Right renal cortex interstitium (tissue), 3 donors: ENCODE data around the gene MEIS3. TPM values are rescaled to one million over a fixed set of nuclear protein-coding genes. Genes with fewer than 3 reads are reported as not detected.

Source experiments
- DNase-seq, 3 donors: peaks; one replicate each; pipeline ENCODE4 v3.0.0-alpha.2; 2013; ENCODE audit warnings: low read depth in 3 of 3, low spot score in 2 of 3
- polyA plus RNA-seq, 3 donors: library from polyadenylated mRNA; unstranded; fragments of 120-200 nt; gene quantifications; one replicate each; pipeline ENCODE4 v1.2.1, GENCODE V29; 2013; ENCODE audit not compliant: insufficient read length in 3 of 3

MEIS3 gene
- polyA plus RNA-seq, 3 donors: 15.3 to 19.2 (median 17.9) TPM

DNA sequence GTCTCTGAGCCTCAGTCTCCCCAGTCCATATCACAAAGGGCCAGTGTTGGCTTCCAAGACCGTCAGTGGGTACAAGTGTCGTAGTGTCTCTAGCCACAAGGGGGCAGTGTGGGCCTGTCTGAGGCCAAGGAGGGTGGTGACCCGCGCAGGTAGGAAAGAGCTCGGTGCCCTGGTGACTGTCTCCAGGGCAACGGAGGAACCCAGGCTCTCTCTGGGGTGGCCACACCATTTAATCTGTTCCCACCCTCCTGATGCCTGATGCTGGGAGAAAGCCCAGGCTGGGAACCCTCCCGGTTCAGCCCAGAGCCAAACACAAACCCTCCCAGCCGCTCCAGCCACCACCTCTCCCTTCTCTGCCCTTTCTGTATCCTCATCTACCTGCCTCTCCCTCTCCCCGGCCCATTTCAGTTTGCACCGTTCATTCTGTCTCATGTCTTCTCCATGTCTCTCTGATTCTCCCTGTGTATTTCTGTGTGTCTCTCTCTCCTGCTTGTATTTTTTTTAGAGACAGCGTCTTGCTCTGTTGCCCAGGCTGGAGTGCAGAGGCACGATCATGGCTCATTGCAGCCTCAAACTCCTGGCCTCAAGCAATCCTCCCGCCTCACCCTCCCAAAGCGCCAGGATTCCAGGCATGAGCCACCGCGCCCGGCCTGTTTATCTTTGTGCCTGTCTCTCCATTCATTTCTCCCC is 17.5 kb upstream of the MEIS3 start:
- no peak for DNase-seq

DNA sequence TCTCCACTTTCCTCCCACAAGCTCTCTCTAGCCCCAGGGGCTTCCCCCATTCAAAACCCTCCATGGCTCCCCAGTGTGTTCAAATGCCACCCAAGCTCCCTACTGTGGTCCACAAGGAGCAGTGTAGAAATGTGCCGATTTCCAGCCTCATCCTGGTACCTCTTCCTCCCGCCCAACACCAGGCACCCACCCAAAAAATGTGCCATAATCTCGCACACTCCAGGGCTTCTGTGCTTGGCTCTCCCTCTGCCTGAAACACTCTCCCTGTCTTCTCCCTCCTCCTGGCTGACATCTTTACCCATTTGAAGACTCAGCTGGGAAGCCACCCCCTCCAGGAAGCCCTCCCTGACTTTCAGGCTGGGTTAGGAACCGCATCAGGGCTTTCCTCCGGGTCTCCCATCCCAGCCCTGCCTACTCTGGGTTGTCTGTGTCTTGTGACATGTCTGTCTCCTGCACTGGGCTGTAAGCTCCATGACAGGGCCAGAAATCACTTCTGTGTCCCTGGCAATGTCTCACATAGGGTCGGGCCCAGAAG is 16.6 kb upstream of the MEIS3 start:
- DNase-seq: no peak

DNA sequence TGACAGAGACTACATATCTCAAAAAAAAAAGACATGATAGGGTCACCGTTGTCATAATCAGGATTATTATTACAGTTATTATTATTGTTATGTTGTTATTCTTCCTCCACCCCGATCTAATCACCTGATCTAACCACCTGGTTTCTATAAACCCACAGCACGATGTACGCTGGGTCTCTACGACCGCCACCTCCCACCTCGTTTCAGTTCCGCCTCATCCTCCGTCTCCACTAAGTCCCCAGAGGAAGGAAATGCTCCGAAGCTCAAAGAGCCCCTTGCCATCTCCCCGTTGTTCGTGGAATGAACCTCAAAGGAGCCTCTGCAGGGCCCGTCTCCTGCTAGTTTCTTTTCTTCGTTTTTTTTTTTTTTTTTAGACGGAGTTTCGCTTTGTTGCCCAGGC is 15.9 kb upstream of the MEIS3 start:
- DNase-seq: no peak

DNA sequence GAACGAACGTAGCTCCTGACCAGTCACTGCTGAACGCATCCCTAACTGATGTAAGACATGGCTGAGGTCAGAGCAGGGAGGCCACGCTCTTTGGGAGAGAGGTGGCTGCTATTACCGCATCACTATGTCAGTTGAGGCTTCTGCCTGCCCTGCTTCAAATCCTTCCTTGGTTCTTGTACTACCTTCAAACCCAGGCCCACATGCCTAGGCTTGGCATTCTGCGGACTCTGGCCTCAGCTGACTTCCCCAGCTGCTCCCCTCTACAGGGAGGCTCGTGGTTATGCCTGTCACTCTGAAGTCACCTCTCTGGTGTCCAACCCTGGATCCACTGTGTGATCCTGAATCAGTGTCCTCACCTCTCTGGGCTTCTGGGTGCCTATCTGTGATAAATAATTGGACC is 14.8 kb upstream of the MEIS3 start:
- no peak for DNase-seq

DNA sequence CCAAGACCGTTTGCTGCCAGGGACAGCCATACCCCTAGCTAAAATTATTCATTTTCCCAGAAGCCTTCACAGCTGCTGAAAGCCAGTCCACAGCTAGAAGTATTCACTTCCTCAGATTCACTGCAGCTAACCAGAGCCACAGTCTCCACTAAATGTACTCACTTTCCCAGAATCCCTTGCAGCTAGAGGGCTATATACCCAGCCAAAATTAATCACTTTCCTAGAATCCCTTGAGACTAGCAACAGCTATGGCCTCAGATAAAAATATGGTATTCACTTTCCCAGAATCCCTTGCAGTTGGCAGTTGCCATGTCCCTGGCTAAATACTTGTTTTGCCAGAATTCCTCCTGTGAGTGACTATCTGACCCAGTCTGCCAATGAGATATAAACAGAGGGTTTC is 13.8 kb upstream of the MEIS3 start:
- DNase-seq: no peak

DNA sequence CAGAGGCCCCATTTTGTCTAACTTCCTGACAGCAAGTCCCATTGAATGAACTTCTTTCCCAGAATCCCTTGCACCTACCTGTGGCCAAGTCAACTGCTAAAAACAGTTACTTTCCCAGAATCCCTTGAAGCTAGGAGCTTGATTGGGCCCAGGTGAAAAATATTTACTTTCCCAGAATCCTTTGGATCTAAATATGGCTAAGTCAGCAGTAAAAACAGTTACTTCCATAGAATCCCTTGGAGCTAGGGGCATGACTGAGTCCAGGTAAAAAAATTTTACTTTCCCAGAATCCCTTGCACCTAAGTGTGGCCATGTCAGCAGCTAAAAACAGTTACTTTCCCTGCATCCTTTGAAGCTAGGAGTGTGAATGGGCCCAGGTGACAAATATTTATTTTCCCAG is 13.2 kb upstream of the MEIS3 start:
- no peak for DNase-seq

DNA sequence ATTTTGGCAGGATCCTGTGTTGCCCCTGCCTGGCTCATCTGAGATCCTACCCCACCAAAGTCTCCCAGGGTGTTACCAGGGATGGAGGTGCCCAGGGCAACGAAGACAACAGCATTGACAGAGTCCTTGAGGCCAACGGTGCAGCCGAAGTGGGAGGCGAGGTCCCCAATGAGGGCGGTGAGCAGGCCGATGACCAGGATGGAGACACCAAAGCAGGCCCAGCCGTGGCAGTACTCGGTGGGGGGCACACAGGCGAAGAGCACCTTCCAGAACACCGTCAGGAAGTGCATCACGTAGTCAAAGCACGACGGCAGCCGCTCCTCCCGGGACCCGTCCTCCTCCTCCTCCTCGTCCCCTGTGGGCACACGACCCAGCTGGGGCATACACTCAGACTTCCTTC is 12.8 kb upstream of the MEIS3 start:
- no peak for DNase-seq

DNA sequence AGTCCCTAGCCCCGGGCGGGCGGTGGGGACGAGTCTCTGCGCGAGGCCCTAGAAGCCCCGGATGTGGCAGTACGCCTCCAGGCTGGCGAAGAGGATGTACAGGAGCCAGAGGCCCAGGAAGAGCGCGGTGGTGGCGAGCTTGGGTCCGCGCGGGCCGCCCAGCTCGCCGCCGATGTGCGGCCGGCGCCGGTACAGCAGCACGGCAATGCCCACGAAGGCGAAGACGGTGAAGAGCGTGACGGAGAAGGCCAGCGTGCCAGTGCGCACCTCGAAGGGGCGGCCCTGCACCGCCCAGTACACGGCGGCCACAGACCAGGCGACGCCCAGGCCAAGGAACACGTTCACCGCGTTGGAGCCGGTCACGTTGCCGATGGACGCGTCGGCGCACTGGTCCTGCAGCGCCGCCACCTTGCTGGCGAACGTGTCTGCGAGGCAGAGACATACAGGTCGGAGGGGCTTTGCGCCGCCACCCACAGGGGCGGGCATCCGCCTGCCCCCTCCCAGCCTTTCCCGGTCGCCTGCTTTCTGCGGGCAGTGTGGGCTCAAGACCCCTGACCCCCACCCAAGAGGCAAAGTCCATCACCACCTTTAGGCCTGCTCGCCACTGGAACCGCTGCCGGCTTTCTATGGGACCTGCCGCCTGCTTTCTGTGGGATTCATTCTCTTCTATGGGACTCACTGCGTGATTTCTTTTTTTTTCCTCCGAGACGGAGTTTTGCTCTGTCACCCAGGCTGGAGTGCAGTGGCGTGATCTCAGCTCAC is 10.9 kb upstream of the MEIS3 start:
- DNase-seq: no peak

- DNase-seq: no peak
Measured at GRCh38 chr19:47429140-47429793, 9.9 kb upstream of the MEIS3 start.

DNA sequence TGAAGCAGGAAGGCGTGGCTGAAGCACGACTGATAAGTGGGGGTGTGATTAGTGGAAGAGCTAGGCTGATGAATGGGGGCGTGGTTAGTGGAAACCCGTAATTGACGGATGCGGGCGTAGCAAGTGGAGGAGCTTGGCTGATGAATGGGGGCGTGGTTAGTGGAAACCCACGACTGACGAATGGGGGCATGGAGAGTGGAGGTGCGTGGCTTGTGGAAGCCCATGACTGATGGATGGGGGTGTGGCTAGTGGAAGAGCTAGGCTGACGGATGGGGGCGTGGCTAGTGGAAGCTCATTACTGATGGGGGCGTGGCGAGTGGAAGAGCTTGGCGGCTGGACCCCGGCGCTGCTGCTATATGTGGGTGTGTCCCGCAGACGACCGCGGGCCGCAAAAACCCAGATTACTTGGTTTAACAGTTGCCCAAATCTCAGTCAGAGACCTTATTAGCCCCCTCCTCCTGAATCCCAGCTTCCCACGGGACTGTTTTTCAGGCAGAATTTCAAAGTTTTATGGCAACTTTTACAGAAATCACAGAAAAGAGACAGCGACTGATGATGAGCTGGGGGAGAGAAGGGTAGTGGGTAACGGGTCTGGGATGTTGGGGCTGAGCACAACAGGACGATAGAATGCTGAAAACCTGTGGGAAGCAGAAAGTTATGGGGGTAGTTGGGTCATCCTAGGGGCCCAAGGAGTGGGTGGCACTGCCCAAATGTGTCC is 9.0 kb upstream of the MEIS3 start:
- DNase-seq: peak in 2 of 3 donors; percentile 78 to 81

GRCh38 chr19:47427241-47428176 is 8.2 kb upstream of the MEIS3 start:
- DNase-seq: no peak

DNA sequence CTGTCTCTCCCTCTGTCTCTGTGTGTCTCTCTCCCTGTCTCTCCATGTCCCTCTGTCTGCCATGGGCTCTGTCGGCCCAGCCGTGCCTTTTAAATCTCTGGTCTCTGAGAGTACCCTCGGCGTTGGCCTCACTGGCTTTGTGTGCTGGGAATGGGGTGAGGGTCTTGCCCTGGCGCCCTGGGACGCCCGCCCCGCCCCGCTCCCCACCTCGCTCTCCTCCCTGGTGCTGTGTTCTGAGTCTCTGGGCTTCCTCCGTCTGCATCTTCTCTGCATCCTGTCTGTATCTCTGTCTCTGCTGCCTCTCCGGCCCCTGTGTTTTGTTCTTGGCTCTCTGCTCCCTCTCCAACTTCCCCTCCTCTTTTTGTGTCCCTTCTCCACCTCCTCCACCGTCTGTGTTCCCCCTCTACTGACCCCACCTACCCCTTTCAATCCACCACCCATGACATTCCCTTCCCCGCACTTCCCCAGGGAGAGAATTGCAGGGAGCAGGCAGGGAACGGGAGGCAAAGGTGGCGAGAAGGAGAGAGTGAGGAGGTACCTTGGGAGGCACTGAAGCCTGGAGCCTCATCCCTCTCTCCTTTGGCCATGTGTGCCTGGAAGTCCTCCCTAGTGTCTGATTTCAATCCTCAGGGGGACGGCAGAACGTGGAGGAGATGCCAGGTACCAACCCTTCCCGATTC is 4.0 kb upstream of the MEIS3 start:
- DNase-seq: no peak

GRCh38 chr19:47422417-47423163 is 3.3 kb upstream of the MEIS3 start:
- DNase-seq: no peak

DNA sequence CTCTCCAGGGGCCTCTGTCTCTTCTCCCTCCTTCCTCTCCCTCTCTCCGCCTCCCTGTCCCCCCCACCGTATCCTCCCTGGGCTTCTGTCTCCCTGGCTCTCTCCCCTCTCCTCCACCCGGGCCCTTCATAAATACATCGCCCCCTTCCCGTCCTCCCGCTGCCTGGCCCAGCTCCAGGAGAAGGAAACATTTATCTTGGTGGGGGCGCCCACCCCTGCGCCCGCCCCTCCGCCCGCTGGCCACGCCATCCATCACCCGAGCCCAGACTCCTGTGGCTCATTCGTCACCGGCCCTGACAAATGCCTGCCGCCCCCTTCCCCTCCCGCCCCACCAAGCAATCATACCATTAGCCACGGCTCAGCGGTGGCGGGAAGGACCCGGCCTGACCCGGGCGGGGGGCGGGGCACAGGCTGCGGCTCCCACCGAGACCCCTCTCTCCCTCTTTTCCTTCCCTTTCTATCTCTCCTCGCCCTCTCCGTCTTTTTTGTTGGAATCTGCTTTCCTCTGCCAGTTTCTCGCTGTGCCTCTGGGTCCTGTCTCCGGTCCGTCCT is 2.6 kb upstream of the MEIS3 start:
- no peak for DNase-seq

- DNase-seq: no peak
Measured at GRCh38 chr19:47421244-47421786, 2.0 kb upstream of the MEIS3 start.

- no peak for DNase-seq
Measured at GRCh38 chr19:47419789-47420188, 462 bp upstream of the MEIS3 start.

DNA sequence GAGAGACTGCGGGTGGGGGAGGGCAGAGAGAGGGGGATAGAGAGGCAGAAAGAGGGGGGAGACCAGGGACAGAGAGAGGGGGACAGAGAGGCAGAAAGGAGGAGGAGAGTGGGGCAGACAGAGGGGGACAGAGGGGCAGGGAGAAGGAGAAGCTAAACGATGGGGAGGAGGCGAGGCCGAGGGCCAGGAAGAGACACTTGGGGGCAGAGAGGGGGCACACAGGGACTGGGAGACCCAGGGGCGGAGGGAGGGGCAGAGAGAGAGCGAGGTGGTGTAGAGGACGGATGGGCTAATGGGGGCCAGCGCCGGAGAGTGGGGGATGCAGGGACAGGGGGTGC is 666 bp downstream of the MEIS3 start:
- DNase-seq: no peak
